Renal cortex interstitium (tissue), 11 donors: ENCODE results near the gene TRIM38. TPM values are rescaled to one million over a fixed set of nuclear protein-coding genes. Genes with fewer than 3 reads are reported as not detected.

Experiments used
- DNase-seq, 11 donors: peaks; one replicate each; pipeline ENCODE4 v3.0.0-alpha.2; 2013; ENCODE audit warnings: low read depth in 9 of 11, low spot score in 4 of 11; ENCODE audit errors: extremely low read depth in 1 of 11
- polyA plus RNA-seq, 3 donors: library from polyadenylated mRNA; unstranded; fragments of 120-200 nt; gene quantifications; one replicate each; pipeline ENCODE4 v1.2.1, GENCODE V29; 2013; ENCODE audit not compliant: insufficient read length in 3 of 3

Gene TRIM38
- polyA plus RNA-seq, 3 donors, result 9.4 to 14.8 (median 10.0) TPM

- no peak for DNase-seq
Observed at GRCh38 chr6:26019967-26020328, 57.3 kb downstream of the TRIM38 start.

GRCh38 chr6:26020329-26021000, 57.9 kb downstream of the TRIM38 start:
- peak in 10 of 11 donors; percentile 86 to 95 (median 92) for DNase-seq

GRCh38 chr6:26021001-26021349, 58.4 kb downstream of the TRIM38 start:
- peak in 3 of 11 donors; percentile 49 to 60 (median 55) for DNase-seq

- peak in 10 of 11 donors; percentile 87 to 96 (median 92) for DNase-seq
Observed at GRCh38 chr6:26021350-26022131, 58.9 kb downstream of the TRIM38 start.

- DNase-seq, result peak in 8 of 11 donors; percentile 67 to 91 (median 86)
Observed at GRCh38 chr6:26022132-26022472, 59.5 kb downstream of the TRIM38 start.

GRCh38 chr6:26022737-26023136, 60.1 kb downstream of the TRIM38 start:
- no peak for DNase-seq

- DNase-seq, result no peak
Observed at GRCh38 chr6:26024651-26025046, 62.0 kb downstream of the TRIM38 start.

GRCh38 chr6:26025047-26025893, 62.7 kb downstream of the TRIM38 start:
- no peak for DNase-seq

- peak in 10 of 11 donors; percentile 88 to 96 (median 94) for DNase-seq
Observed at GRCh38 chr6:26025894-26026832, 63.6 kb downstream of the TRIM38 start.

GRCh38 chr6:26026833-26027490, 64.4 kb downstream of the TRIM38 start:
- DNase-seq, result peak; percentile 95 to 100 (median 98)

GRCh38 chr6:26027491-26028211, 65.0 kb downstream of the TRIM38 start:
- no peak for DNase-seq

GRCh38 chr6:26028212-26028745, 65.7 kb downstream of the TRIM38 start:
- no peak for DNase-seq

- no peak for DNase-seq
Observed at GRCh38 chr6:26028746-26029569, 66.4 kb downstream of the TRIM38 start.

GRCh38 chr6:26029570-26029856, 66.9 kb downstream of the TRIM38 start:
- no peak for DNase-seq

GRCh38 chr6:26029857-26030653, 67.5 kb downstream of the TRIM38 start:
- DNase-seq, result no peak

GRCh38 chr6:26030716-26031115, 68.1 kb downstream of the TRIM38 start:
- no peak for DNase-seq
